Esophagus mucosa (tissue), 1 donor: ENCODE data around the gene PHF19. TPM values are rescaled to one million over a fixed set of nuclear protein-coding genes. Genes with fewer than 3 reads are reported as not detected.
A peak's percentile ranks its signal among the peaks of the same experiment; 100 is the strongest.

Source experiments
- ATAC-seq: fragments of 200-7000 bp; cut with Tn5 transposase; one replicate; pipeline ENCODE4 v1.9.1; 2020
- total RNA-seq: library from RNA; stranded (reverse); gene quantifications from one replicate; pipeline ENCODE4 v1.2.4, GENCODE V29; 2023
- donor health status: DM: yes; HTN: yes; CAD: no.

Gene PHF19
- total RNA-seq, 1 donor from 2014 or later: 25.3 TPM

- ATAC-seq: no peak
Observed at GRCh38 chr9:120891884-120892747, 15.1 kb upstream of the PHF19 start.

DNA sequence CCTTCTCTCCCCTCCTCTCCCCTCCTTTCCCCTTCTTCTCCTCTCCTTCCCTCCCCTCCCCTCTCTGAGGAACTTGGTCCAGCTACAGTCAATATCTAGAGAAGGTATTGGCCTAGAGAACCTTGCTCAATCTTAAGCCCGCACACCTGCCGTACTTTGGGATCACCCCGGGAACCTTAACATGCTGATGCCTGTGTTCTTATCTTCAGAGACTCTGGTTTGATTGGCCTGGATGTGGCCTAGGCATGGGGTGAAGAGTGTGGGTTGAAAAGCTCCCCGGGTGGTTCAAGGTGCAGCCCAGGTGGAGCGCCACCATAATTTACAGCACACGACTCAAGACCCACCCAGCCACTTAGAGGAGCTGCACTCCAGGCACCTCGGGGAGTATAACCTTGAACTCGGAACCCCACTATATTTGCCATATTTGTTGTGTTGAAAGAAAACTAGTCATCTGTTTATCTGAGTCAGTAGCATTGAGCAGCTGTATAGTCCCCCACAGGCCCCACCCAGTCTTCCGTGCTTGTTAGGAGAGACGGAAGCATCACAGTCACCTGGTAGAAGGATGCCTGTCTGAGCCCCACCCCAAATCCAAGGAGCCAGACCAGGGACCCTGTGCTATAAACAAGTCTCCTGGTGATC lies 14.4 kb upstream of the PHF19 start:
- ATAC-seq: no peak

DNA sequence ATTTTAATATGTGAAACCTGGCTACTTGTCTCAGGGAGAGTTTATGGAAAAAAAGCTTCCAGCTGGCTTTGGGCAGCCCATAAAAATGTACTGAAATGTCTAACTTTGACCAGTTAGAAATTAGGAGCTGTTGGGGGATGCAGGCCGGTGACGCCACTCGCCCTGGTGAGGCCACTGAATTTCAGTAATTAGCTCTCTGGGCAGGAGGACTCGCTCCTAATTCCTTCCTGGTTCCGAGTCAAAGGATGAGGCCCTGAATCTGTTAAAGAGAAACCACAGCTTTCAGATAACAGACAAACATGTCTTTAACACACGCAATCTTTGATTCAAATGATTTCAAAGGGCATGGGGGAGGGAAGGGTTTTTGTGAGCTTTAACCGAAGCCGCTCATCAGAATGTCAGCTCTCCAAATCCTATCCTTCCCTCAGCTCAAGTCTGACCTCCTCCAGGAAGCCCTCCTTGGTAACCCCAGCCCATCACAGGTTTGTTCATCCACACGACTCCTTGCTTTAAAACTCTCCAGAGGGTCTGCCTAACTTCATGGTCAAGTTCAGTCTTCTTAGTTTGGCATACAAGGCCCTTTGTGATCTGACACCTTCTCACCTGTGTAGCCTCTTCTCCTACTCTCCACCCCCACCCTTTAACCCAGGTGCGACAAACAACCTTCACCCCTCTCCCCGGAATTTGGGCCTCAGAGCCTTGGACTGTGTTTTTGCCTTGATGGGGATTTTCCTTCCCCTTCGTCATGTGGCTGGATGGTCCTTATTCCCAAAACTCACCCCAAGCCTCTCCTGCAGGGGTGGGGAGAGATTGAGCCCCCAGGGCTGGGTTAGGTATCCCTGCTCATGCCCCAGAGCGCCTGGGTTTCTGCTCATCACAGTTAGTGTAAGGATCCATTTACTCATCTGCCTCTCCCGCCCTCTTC lies 13.6 kb upstream of the PHF19 start:
- ATAC-seq: no peak

DNA sequence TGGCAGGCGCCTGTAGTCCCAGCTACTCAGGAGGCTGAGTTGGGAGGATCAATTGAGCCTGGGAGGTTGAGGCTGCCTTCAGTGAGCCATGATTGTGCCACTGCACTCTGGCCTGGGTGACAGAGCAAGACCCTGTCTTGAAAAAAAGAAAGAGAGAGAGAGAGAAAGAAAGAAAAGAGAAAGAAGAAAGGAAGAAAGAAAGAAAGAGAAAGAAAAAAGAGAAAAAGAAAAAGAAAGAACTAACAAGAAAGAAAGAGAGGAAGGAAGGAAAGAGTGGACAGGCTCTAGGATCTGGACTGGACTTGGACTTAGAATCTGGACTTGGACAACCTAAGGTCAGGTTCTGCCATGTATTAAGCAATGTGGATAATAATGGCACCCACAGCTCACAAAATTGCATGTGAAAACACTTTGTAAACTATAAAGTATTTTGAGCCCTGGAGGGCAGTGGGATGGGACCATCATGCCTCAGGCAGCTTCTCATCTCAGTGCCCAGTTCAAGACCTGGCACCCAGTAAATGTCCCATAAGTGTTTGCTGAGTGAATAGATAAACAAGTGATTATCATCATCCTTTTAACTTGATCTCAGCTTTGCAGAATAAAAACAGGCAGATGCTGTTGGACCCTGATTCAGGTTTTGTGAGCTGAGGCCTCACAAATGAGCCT lies 12.8 kb upstream of the PHF19 start:
- no peak for ATAC-seq

DNA sequence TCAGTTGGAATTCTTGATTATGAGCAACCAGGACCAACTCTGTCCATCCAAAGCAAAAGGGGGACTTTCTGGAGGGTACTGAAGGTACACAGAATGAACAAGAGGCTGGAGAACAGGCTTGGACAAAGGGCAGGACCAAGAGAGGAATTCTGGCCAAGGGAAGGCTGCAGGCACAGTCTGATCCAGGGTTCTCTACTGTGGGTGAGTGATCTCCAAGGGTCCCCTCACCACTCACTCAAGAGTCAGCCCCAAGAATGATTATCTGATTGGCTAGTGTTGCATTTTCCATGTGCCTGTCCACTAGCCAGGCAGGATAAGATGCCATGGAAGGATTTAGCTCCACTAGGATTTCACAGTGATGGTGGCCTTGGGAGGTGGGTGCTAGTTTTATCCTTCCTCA lies 11.6 kb upstream of the PHF19 start:
- no peak for ATAC-seq

GRCh38 chr9:120886490-120886967 lies 9.5 kb upstream of the PHF19 start:
- ATAC-seq: no peak

- no peak for ATAC-seq
Observed at GRCh38 chr9:120885958-120886357, 9.0 kb upstream of the PHF19 start.

- no peak for ATAC-seq
Observed at GRCh38 chr9:120885457-120885856, 8.5 kb upstream of the PHF19 start.

- no peak for ATAC-seq
Observed at GRCh38 chr9:120883608-120883996, 6.6 kb upstream of the PHF19 start.

- no peak for ATAC-seq
Observed at GRCh38 chr9:120882935-120883607, 6.1 kb upstream of the PHF19 start.

DNA sequence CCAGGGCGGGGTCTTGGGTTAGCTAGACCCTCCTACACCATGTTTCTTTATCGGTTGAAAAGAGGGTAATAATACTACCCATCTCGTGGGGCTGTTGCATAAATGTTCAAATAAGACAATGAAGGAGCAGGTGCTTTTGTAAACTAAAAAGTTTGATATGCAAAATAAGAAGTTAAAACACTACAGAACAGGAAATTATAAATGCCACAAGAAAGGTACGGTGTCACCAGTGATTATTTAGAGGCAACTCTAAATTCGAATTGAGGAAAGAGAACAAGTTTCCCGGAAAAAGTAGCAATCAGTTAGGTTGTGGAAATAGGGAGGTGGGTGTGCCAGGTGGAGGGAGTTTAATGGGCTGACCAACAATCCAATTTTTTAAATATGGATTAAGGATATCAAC lies 2.5 kb upstream of the PHF19 start:
- no peak for ATAC-seq

DNA sequence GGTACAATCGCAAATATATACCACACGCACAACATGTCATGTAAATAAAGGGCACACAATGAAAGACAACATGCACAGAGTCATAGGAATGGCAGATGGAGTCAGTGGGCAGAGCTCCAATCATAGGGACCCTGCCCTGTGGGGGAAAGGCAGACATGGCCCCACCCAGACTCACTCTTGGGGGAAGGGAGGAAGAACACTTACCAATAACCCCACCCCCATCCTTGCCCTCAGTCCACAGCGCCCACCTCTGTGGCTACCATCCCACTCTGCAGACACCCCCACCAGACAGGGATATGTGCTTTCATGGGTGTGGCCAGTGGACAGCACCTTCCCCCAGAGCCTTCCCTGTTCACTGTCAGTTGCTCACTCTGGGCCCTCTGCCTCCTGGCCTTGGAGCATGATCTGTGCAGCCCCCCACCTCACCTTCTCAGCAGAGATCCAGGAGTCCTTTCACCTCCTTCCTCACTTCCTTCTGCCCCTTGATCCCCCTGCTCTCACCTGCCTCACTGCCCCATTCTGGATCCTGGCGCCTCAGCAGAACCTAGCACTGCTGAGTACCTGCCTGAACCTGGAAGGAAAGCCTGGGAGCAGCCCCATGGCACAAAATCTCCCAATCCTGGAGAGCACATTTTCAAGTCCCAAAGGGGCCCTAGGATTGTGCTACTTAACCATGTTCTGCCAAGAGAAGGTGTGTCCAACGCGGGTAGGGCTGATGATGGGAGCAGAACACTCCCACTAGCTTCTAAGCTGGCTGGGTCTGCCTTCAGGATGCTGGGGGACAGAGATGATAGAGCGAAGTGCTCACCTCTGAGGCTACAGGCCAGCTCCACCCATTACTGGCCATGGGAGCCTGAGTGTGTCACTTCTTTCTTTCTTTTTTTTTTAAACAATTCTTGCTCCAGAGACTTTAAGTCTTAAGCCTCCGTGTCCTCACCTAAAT lies 1.5 kb upstream of the PHF19 start:
- no peak for ATAC-seq

- peak; percentile 3 for ATAC-seq
Observed at GRCh38 chr9:120877276-120878034, 467 bp upstream of the PHF19 start.

DNA sequence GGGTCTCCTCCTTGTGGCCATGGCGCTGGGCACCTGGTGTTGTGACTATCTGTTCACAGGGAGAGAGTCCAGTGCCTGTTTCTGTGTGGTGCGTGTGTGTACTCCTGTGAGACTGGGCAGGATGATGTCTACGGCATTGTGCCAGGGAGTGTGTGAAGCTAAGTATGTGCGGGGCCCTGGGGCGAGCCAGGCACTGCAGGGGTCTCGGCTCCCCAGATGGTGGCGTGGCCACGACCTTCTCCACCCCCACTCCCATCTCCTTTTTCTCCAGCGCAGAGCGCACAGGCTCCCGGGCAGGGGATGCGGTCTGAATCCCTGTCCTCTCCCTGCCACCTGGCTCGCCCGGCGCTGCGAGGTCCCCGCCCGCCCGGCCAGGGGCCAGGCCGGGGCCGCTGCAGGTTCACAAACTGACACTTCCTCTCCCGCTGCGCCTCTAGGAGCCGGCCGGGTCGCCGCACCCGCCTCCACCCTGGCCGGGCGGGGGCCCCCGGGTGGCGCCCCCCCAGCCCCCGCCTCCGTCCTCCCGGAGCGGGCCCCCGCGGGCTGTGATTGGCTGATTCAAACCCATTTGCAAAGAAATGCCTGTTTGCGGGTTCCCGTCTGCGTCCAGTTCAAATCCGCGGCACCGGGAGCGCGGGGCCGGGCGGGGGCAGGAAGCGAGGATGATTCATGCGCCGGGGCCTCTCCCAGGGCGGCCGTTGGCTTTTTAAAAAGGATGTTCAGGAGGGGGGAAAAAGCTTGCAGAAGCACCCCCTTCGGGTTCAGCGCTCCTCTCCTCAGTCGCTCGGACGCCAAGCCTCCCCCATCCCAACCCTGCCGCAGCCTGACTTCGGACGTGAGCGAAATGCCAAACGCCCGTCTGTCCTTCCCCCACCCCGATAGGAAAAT lies 790 bp downstream of the PHF19 start:
- ATAC-seq: peak; percentile 75

- ATAC-seq: no peak
Observed at GRCh38 chr9:120875643-120875953, 1.4 kb downstream of the PHF19 start.

- no peak for ATAC-seq
Observed at GRCh38 chr9:120875195-120875565, 1.8 kb downstream of the PHF19 start.

DNA sequence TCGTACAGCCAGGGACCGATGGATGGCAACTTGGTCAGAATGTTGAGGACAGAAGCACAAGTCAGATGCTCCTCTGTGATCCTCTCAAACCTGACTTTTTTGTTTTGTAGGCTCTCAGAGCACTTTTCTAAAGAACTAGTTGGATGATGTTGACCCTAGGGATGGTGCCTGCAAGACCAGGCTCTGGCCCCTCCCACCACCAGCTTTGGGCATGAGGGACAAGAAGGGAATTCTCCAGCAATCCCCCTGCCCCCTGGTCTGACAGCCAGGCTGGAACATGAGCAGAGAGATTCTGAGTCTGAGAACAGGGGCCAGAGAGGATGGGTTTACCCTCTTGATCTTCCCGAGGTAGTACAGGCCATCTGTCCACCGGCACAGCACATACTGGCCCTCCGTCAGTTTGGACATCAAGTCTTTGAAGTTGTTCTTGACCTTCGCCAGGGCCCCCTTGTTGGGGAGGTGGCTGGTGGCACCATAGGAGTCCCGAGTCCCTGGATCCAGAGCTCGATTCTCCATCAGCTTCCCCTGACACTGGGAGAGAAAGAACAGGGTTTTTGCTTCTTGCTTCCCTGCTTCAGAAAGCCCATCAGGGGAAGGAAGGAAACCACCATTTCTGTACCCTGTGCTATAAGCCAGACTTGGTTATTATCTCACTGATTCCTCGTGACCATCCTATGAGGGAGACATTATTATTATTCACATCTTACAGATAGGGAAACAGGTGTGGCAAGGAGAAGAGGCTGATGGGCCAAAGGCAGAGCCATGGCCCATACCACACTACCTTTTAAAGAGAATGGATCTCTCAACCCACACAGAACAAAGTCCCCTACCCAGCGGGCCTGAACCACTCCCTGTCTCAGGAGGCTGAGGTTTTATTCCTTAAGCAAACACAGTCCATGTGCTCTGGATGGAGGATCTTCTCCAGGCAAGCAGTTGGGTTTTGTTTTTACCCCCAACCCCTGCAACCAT lies 2.5 kb downstream of the PHF19 start:
- ATAC-seq: no peak

GRCh38 chr9:120873512-120873911 lies 3.5 kb downstream of the PHF19 start:
- no peak for ATAC-seq
